OCI-LY1 (cell line): ENCODE results near the gene TMEM18.

Source experiments
- EZH2 ChIP-seq: fragments of 200-600 bp; sonication (generic), shearing (Covaris generic); IDR thresholded peaks from 2 replicates; pipeline ENCODE4 v1.8.0; 2017; ENCODE audit warnings: borderline replicate concordance, mixed run types, mild to moderate bottlenecking, antibody characterized with exemption, low read length, moderate library complexity, mixed read lengths
- TF ChIP-seq, protein P1 (sequence below): fragments of 200-600 bp; sonication (generic), shearing (Covaris generic); IDR thresholded peaks from 2 replicates; pipeline ENCODE4 v1.5.1; 2017; ENCODE audit warnings: mild to moderate bottlenecking, antibody characterized with exemption, low read length, moderate library complexity, mixed read lengths

DNA sequence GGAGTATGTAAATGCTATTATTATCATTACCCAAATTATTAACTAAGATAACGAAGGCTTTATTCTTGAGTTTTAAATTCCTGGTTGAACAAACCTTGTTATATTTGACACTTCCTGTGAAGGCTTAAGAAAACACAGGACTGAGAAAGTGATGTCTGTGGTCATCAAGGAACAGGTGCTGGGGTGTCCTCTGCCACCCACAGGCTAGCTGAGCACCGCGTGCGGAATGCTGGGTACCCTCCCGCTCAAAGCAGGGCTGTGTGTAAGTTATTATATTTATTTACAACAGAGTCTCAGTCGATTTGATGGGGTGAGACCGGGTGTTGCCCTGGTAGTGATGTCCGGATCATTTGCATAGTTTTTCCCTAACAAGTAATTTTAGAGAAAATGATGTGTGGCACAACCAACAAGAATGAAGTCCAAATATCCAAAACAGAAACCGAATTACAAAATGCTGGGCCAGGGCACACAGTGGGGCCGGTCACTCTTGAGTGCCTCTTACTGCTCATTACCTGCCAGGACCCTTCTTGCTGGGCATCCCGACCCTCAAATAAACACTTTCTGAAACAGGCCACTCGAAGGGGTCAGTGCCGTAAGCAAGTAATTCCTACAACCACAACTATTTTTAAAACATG is 49.2 kb downstream of the TMEM18 start:
- TF ChIP-seq, protein P1, sequence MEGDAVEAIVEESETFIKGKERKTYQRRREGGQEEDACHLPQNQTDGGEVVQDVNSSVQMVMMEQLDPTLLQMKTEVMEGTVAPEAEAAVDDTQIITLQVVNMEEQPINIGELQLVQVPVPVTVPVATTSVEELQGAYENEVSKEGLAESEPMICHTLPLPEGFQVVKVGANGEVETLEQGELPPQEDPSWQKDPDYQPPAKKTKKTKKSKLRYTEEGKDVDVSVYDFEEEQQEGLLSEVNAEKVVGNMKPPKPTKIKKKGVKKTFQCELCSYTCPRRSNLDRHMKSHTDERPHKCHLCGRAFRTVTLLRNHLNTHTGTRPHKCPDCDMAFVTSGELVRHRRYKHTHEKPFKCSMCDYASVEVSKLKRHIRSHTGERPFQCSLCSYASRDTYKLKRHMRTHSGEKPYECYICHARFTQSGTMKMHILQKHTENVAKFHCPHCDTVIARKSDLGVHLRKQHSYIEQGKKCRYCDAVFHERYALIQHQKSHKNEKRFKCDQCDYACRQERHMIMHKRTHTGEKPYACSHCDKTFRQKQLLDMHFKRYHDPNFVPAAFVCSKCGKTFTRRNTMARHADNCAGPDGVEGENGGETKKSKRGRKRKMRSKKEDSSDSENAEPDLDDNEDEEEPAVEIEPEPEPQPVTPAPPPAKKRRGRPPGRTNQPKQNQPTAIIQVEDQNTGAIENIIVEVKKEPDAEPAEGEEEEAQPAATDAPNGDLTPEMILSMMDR: no peak
- no peak for TF ChIP-seq EZH2
